IMR-90 (cell line): ENCODE results near the gene CST9. TPM values are rescaled to one million over a fixed set of nuclear protein-coding genes. Genes with fewer than 3 reads are reported as not detected.

Source experiments
- ATAC-seq: fragments of 200-7000 bp; cut with Tn5 transposase; 2 replicates; pipeline ENCODE4 v1.9.1; 2020; ENCODE audit warnings: low read depth, mild to moderate bottlenecking, moderate library complexity
- BruUV-seq: library from RNA; stranded (reverse); fragments of 400-500 nt; replicated peaks from 2 replicates; lab custom pipeline; 2021; lab: Mats Ljungman, UMichigan
- CTCF ChIA-PET: fragments of 300-600 bp; formaldehyde crosslinking; extraction: SDS; loops from one replicate; lab custom pipeline; 2021; ENCODE audit warnings: antibody characterized with exemption; lab: Yijun Ruan, JAX
- POLR2A ChIA-PET: fragments of 300-600 bp; sonication (Branson Sonifier 250); formaldehyde crosslinking; loops from one replicate; lab custom pipeline; 2022; ENCODE audit warnings: antibody characterized with exemption; ENCODE audit not compliant: unreplicated experiment; lab: Charles Lee
- DNase-seq: peaks from one replicate; pipeline ENCODE4 v3.0.0; 2013
- H2AFZ ChIP-seq: replicated peaks from 2 replicates; pipeline ENCODE3; 2013; ENCODE audit warnings: low read length, mild to moderate bottlenecking; ENCODE audit not compliant: poor library complexity
- H2AK5ac ChIP-seq: 2 replicates; pipeline ENCODE4 v1.6.1; 2013; ENCODE audit warnings: low read depth, low read length, inconsistent platforms
- H2AK9ac ChIP-seq: replicated peaks from 2 replicates; pipeline ENCODE3; 2013; ENCODE audit warnings: mild to moderate bottlenecking, low read depth, low read length, moderate library complexity; ENCODE audit not compliant: poor library complexity
- H2BK120ac ChIP-seq: 2 replicates; pipeline ENCODE4 v1.6.1; 2013; ENCODE audit warnings: low read depth, low read length, inconsistent platforms
- H2BK15ac ChIP-seq: 3 replicates; pipeline ENCODE4 v1.6.1; 2013; ENCODE audit warnings: low read depth, low read length, inconsistent platforms
- H2BK20ac ChIP-seq: 2 replicates; pipeline ENCODE4 v1.6.1; 2013; ENCODE audit warnings: low read depth, mild to moderate bottlenecking, inconsistent platforms, low read length, moderate library complexity
- H2BK5ac ChIP-seq: 2 replicates; pipeline ENCODE4 v1.6.1; 2013; ENCODE audit warnings: mild to moderate bottlenecking, low read depth, low read length, inconsistent platforms; ENCODE audit not compliant: poor library complexity, severe bottlenecking
- H3K14ac ChIP-seq: replicated peaks from 2 replicates; pipeline ENCODE4 v1.6.1; 2013; ENCODE audit warnings: low read depth, low read length, inconsistent platforms
- H3K18ac ChIP-seq: 2 replicates; pipeline ENCODE4 v1.6.1; 2013; ENCODE audit warnings: low read depth, low read length, control low read depth
- H3K23ac ChIP-seq: 2 replicates; pipeline ENCODE4 v1.6.1; 2013; ENCODE audit warnings: low read depth, low read length, inconsistent platforms
- H3K27ac ChIP-seq: 2 replicates; pipeline ENCODE4 v1.5.1; 2013; ENCODE audit warnings: mild to moderate bottlenecking, control low read depth, low read length; ENCODE audit not compliant: insufficient read depth
- H3K27me3 ChIP-seq: 2 replicates; pipeline ENCODE4 v1.6.1; 2013; ENCODE audit warnings: low read length; ENCODE audit not compliant: control insufficient read depth, insufficient read depth
- H3K36me3 ChIP-seq: 2 replicates; pipeline ENCODE4 v1.6.1; 2013; ENCODE audit warnings: low read length, mixed read lengths; ENCODE audit not compliant: control insufficient read depth, insufficient read depth
- H3K4ac ChIP-seq: 2 replicates; pipeline ENCODE4 v1.6.1; 2013; ENCODE audit warnings: low read depth, low read length, inconsistent platforms
- H3K4me1 ChIP-seq: 2 replicates; pipeline ENCODE4 v1.6.1; 2013; ENCODE audit warnings: low read length, mixed read lengths; ENCODE audit not compliant: control insufficient read depth, insufficient read depth
- H3K4me2 ChIP-seq: 2 replicates; pipeline ENCODE4 v1.6.1; 2013; ENCODE audit warnings: low read depth, mild to moderate bottlenecking, control low read depth, low read length, moderate library complexity
- H3K4me3 ChIP-seq: 2 replicates; pipeline ENCODE4 v1.5.1; 2013; ENCODE audit warnings: low read depth, mild to moderate bottlenecking, control low read depth, low read length, moderate library complexity; ENCODE audit not compliant: insufficient read depth
- H3K56ac ChIP-seq: 2 replicates; pipeline ENCODE4 v1.6.1; 2013; ENCODE audit warnings: low read length, inconsistent platforms; ENCODE audit not compliant: insufficient read depth; ENCODE audit errors: extremely low read depth
- H3K79me1 ChIP-seq, 2 experiments: 2 replicates each; pipeline ENCODE4 v1.6.1; 2013; ENCODE audit warnings: low read length in 2 of 2, inconsistent platforms in 1 of 2, low read depth in 1 of 2
- H3K9ac ChIP-seq: 2 replicates; pipeline ENCODE4 v1.6.1; 2013; ENCODE audit warnings: low read depth, low read length, control low read depth
- H3K9me1 ChIP-seq: 2 replicates; pipeline ENCODE4 v1.6.1; 2013; ENCODE audit warnings: low read length, inconsistent platforms; ENCODE audit not compliant: insufficient read depth
- H3K9me3 ChIP-seq: 2 replicates; pipeline ENCODE4 v1.6.1; 2013; ENCODE audit warnings: low read length; ENCODE audit not compliant: control insufficient read depth, insufficient read depth
- H4K20me1 ChIP-seq: 2 replicates; pipeline ENCODE4 v1.6.1; 2013; ENCODE audit warnings: low read length, inconsistent platforms; ENCODE audit not compliant: insufficient read depth
- H4K5ac ChIP-seq: 2 replicates; pipeline ENCODE4 v1.6.1; 2013; ENCODE audit warnings: mild to moderate bottlenecking, low read depth, low read length, control low read depth
- H4K8ac ChIP-seq, 2 experiments: 2 replicates each; pipeline ENCODE4 v1.6.1; 2013; ENCODE audit warnings: low read depth in 2 of 2, low read length in 2 of 2, control low read depth in 1 of 2, inconsistent platforms in 1 of 2
- H4K91ac ChIP-seq: 2 replicates; pipeline ENCODE4 v1.6.1; 2013; ENCODE audit warnings: low read depth, low read length, inconsistent platforms; ENCODE audit not compliant: insufficient read depth
- BHLHE40 ChIP-seq: fragments of 150-350 bp; IDR thresholded peaks from 2 replicates; pipeline ENCODE4 v1.6.1; 2016; ENCODE audit warnings: mild to moderate bottlenecking, low read depth, low read length
- MAFK ChIP-seq: IDR thresholded peaks from 2 replicates; pipeline ENCODE4 v1.6.1; 2012; ENCODE audit warnings: low read depth, low read length, improper control_type of control experiment
- POLR2A ChIP-seq: IDR thresholded peaks from 2 replicates; pipeline ENCODE4 v1.6.1; 2012; ENCODE audit warnings: mild to moderate bottlenecking, low read depth, low read length
- WGBS, 2 experiments: methylation state at CpG; one replicate each; pipeline versions ENCODE4 v1.1.5 to v1.1.7; 2013; ENCODE audit warnings: missing lambda C conversion rate in 2 of 2; ENCODE audit not compliant: insufficient read length in 1 of 2; ENCODE audit errors: extremely low coverage in 2 of 2; 5-methylcytosine and 5-hydroxymethylcytosine counted together
- dilution Hi-C: fragments of 300-500 bp; cut with HindIII; formaldehyde crosslinking; loops from one replicate; pipeline ENCODE4 v1.14.3; 2018; ENCODE audit warnings: low sequenced_read_pairs; ENCODE audit not compliant: unreplicated experiment
- in situ Hi-C: fragments of 300-500 bp; cut with MboI; formaldehyde crosslinking; loops from 3 replicates; pipeline ENCODE4 v1.14.3; 2019; ENCODE audit warnings: low sequenced_read_pairs, inconsistent platforms, mixed read lengths
- intact Hi-C: fragments of 100-400 bp; cut with micrococcal nuclease; formaldehyde crosslinking; loops from 2 replicates; pipeline ENCODE4 v1.10.0; 2022
- polyA plus RNA-seq, 3 experiments: library from polyadenylated mRNA; depleted of rRNA; stranded (reverse); fragments of >200 nt; gene quantifications; 2 replicates each; pipeline ENCODE4 v1.2.3, GENCODE V29; 2012; ENCODE audit warnings: low replicate concordance in 1 of 3
- total RNA-seq: library from RNA; depleted of rRNA; stranded (reverse); fragments of >200 nt; gene quantifications from 2 replicates; pipeline ENCODE4 v1.2.3, GENCODE V29; 2012
- TF ChIP-seq, protein P1 (sequence below): fragments of 150-350 bp; IDR thresholded peaks from 2 replicates; pipeline ENCODE4 v1.6.1; 2016; ENCODE audit warnings: low read depth, mild to moderate bottlenecking, low read length, moderate library complexity, borderline replicate concordance
- TF ChIP-seq, protein P2 (sequence below): conservative IDR thresholded peaks from 2 replicates; pipeline ENCODE4 v1.5.1; 2012; ENCODE audit warnings: mild to moderate bottlenecking, low read depth, low read length, improper control_type of control experiment

Gene CST9
- total and polyA plus RNA-seq, 2 of the 4 experiments (the other 2 are of a cell fraction), result not detected

DNA sequence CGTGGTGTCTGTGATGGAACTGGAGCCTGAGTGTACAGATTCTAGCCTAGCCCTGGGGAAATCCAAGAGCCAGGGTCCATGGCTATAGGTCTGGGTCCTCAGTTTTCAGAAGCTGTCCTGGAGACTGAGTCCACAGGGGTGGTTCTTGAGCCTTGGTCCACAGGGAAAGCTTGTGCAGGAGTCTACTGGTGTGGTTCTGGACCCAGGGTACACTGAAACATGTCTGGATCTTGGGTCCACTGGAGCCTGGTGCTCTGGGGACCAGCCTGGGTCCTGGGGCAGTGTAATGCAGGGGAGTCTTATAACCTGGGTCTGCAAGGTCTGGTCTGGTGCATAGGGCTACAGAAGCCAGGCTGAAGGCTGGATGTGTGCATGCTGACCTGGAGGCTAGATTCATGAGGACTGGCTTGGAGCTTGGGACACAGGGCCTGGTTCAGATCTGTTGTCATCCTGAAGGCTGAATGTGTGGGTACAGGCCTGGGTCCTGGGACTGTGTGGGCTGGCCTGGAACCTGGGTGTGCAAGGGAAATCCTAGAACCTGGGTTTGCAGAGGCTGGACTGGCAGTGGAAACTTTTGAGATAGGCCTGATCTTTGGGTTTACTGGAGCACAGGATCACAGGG, 42.9 kb downstream of the CST9 start:
- Histone ChIP-seq H3K27ac (no peak overlapping the region), H3K9me1 (no peaks in the 10 kb centered on the region), H3K79me1 (no peaks in the 10 kb centered on the region), H2BK15ac (no peak overlapping the region), H4K20me1 (no peaks in the 10 kb centered on the region), H2AK9ac (no peak overlapping the region), H2BK20ac (no peak overlapping the region), H3K36me3 (no peaks in the 10 kb centered on the region), H2AK5ac (no peak overlapping the region), H3K4me3 (no peak overlapping the region), H3K27me3 (no peaks in the 10 kb centered on the region), H3K4ac (no peak overlapping the region), H3K14ac (no peak overlapping the region), H3K18ac (no peak overlapping the region), H4K8ac (no peak overlapping the region), H4K91ac (no peak overlapping the region), H4K5ac (no peak overlapping the region), H3K9ac (no peak overlapping the region), H2AFZ (no peak overlapping the region), H3K4me1 (no peaks in the 10 kb centered on the region), H3K56ac (no peak overlapping the region), H3K23ac (no peak overlapping the region), H3K9me3 (peaks cover 4% of the 10 kb centered on the region; the same call in 1 of the 2 replicates), H2BK120ac (no peak overlapping the region), H2BK5ac (no peak overlapping the region), H3K4me2 (no peak overlapping the region)
- dilution Hi-C loops, result no loop called here
- ChIA-PET CTCF (no interaction called here), POLR2A (no interaction called here)
- intact Hi-C loops, result no loop called here
- no CpG with 5 or more reads among the region's 1 CpG for WGBS, 2 experiments
- no peak for DNase-seq
- TF ChIP-seq, protein P1, sequence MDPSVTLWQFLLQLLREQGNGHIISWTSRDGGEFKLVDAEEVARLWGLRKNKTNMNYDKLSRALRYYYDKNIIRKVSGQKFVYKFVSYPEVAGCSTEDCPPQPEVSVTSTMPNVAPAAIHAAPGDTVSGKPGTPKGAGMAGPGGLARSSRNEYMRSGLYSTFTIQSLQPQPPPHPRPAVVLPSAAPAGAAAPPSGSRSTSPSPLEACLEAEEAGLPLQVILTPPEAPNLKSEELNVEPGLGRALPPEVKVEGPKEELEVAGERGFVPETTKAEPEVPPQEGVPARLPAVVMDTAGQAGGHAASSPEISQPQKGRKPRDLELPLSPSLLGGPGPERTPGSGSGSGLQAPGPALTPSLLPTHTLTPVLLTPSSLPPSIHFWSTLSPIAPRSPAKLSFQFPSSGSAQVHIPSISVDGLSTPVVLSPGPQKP, result no peak
- TF ChIP-seq, protein P2, sequence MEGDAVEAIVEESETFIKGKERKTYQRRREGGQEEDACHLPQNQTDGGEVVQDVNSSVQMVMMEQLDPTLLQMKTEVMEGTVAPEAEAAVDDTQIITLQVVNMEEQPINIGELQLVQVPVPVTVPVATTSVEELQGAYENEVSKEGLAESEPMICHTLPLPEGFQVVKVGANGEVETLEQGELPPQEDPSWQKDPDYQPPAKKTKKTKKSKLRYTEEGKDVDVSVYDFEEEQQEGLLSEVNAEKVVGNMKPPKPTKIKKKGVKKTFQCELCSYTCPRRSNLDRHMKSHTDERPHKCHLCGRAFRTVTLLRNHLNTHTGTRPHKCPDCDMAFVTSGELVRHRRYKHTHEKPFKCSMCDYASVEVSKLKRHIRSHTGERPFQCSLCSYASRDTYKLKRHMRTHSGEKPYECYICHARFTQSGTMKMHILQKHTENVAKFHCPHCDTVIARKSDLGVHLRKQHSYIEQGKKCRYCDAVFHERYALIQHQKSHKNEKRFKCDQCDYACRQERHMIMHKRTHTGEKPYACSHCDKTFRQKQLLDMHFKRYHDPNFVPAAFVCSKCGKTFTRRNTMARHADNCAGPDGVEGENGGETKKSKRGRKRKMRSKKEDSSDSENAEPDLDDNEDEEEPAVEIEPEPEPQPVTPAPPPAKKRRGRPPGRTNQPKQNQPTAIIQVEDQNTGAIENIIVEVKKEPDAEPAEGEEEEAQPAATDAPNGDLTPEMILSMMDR, result no peak
- TF ChIP-seq MAFK (no peak), POLR2A (no peak), BHLHE40 (no peak)
- ATAC-seq, result no peak
- no TSS peak for BruUV-seq
- in situ Hi-C loops, result no loop called here
